ENCODE results near the gene PIGQ. TPM values are rescaled to one million over a fixed set of nuclear protein-coding genes. Genes with fewer than 3 reads are reported as not detected.
A peak's percentile ranks its signal among the peaks of the same experiment; 100 is the strongest.

PIGQ gene
- total RNA-seq (10 to 100 TPM; 22.8 to 27.0 TPM), total RNA-seq (10.2 to 57.8 (median 27.3) reads per million in 172 experiments)
- 15.5 TPM for polyA plus RNA-seq (2013, experiment 1 of 2)
- 18.4 TPM for polyA plus RNA-seq (2013, experiment 2 of 2)

DNA sequence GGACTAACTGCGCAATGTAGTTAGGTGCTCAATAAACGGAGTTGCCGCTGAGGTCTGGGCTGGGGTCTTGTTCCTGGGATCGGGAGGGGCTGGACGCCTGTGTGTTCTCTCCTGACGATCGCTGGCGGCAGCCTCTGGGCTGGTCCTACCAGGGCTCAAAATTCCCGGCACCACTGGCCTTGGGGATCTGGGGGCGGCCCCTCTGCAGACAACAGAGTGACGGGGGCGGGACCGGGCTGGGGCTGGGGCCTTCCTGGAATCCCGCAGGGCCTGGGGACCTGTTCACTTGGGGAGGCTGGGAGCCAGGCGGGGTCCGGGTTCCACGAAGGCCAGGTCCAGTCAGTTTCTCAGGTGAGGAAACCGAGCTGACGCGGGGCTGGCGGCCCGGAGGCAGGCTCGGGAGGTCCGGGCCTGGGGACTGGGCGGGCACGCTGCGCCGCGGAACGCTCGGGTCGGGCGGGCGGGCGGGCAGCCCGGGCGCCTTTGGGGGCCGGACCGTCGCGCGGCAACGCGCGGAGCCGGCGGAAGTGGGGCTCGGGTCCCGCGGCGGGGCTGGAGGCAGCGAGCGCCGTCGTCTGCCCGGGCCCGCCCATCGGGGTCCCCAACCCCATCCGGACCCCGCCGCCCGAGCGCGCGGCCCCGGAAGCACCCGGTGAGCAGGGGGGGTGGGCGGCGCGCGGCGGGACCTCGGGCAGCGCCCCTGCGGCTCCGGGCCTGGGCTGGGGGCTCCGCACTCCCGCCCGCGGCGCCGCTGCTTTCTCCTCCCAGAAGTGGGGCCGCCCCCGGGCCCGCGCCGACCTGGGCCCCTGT lies at the start of gene PIGQ:
Gene PIGQ, plus strand, starts transcription at position 524 of the 810 bp plus-strand sequence. CDS start 4,107 bp downstream, outside the sequence.
- Histone ChIP-seq H3K27me3 (ENCODE audit: control insufficient read depth in 1 of 2, insufficient read depth in 2 of 2, low read length in 2 of 2) (no peaks in the 10 kb centered on the region), H3K4me3 (ENCODE audit: low read length) (peak within 1 kb of the TSS; percentile 65), H3K4me1 (ENCODE audit: insufficient read depth, low read length) (peaks cover 55% of the 10 kb centered on the region), H3K27ac (ENCODE audit: low read depth in 1 of 2, low read length in 2 of 2) (peak within 1 kb of the TSS; percentile 64 to 70), H3K9me3 (ENCODE audit: control insufficient read depth in 1 of 2, insufficient read depth in 1 of 2, low read length in 2 of 2) (no peaks in the 10 kb centered on the region), H3K36me3 (ENCODE audit: insufficient read depth, low read length) (peaks cover 2% of the 10 kb centered on the region)
- H3K27ac Mint-ChIP-seq = peak within 1 kb of the TSS; percentile 85
- no peaks in the 10 kb centered on the region for H3K27me3 Mint-ChIP-seq
- H3K36me3 Mint-ChIP-seq (ENCODE audit: low read depth) = peaks cover 4% of the 10 kb centered on the region
- no peaks in the 10 kb centered on the region for H3K9me3 Mint-ChIP-seq
- intact Hi-C loops (cut with DNase I, micrococcal nuclease) = loop anchor here (1.0 kb wide), 4 partner anchors 20 to 67 kb away; partner anchors contain the start of genes CAPN15 (in 1 of the 2), METTL26 (in 1 of the 2) and RAB40C (in 1 of the 2)
- ChIA-PET CTCF (no interaction called here), POLR2A (interaction anchor here (1.0 to 2.4 kb wide), 4 partner anchors 19 to 98 kb away, joined by 3 to 6 read pairs (median 3); partner anchors contain the start of genes CAPN15, RAB40C and RHOT2)
- peak; percentile 77 for ATAC-seq (ENCODE audit: poor library complexity)
- peak within 1 kb of the TSS; percentile 92 for H3K4me3 Mint-ChIP-seq
- DNase-seq = peak; percentile 37 to 84 (median 58)
- peaks cover 33% of the 10 kb centered on the region for H3K4me1 Mint-ChIP-seq (ENCODE audit: low read depth)
- TF ChIP-seq, protein P1, sequence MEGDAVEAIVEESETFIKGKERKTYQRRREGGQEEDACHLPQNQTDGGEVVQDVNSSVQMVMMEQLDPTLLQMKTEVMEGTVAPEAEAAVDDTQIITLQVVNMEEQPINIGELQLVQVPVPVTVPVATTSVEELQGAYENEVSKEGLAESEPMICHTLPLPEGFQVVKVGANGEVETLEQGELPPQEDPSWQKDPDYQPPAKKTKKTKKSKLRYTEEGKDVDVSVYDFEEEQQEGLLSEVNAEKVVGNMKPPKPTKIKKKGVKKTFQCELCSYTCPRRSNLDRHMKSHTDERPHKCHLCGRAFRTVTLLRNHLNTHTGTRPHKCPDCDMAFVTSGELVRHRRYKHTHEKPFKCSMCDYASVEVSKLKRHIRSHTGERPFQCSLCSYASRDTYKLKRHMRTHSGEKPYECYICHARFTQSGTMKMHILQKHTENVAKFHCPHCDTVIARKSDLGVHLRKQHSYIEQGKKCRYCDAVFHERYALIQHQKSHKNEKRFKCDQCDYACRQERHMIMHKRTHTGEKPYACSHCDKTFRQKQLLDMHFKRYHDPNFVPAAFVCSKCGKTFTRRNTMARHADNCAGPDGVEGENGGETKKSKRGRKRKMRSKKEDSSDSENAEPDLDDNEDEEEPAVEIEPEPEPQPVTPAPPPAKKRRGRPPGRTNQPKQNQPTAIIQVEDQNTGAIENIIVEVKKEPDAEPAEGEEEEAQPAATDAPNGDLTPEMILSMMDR (IDR thresholded peaks at IDR 0.05) = no peak

DNA sequence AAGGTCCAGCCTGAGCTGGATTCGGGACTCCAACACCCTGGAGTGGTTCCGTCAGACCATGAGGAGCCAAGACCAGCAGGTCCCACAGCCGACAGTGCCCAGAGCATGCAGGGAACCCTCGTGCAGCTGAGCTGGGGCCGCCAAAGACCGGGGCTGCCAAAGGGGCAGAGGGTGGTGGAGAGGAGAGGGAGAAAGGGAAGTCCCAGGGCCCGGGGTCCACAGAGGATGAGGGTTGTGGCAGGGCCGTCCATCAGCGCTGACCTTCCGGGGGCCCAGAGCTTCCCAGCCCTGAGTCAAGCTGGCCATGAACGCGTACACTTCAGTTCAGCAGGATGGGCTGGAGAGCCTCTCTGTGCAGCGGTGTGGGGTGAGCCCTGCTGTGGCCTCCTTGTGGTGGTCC lies 48.9 kb upstream of the PIGQ start:
- ChIA-PET POLR2A (no interaction called here), CTCF (no interaction called here)
- no peak overlapping the region for H3K27ac Mint-ChIP-seq
- Histone ChIP-seq H3K4me1 (ENCODE audit: insufficient read depth, low read length) (peaks cover 9% of the 10 kb centered on the region), H3K27ac (ENCODE audit: low read depth in 1 of 2, low read length in 2 of 2) (no peak overlapping the region), H3K27me3 (ENCODE audit: control insufficient read depth in 1 of 2, insufficient read depth in 2 of 2, low read length in 2 of 2) (no peaks in the 10 kb centered on the region), H3K9me3 (ENCODE audit: control insufficient read depth in 1 of 2, insufficient read depth in 1 of 2, low read length in 2 of 2) (no peaks in the 10 kb centered on the region), H3K4me3 (ENCODE audit: low read length) (no peak overlapping the region), H3K36me3 (ENCODE audit: insufficient read depth, low read length) (peaks cover 2% of the 10 kb centered on the region)
- ATAC-seq (ENCODE audit: poor library complexity) (no peak), DNase-seq (no peak)
- peaks cover 6% of the 10 kb centered on the region for H3K4me1 Mint-ChIP-seq (ENCODE audit: low read depth)
- H3K4me3 Mint-ChIP-seq = no peak overlapping the region
- no peaks in the 10 kb centered on the region for H3K9me3 Mint-ChIP-seq
- intact Hi-C loops (cut with DNase I, micrococcal nuclease) = no loop called here
- H3K27me3 Mint-ChIP-seq = no peaks in the 10 kb centered on the region
- TF ChIP-seq, protein P1 (IDR thresholded peaks at IDR 0.05) = no peak
- no peaks in the 10 kb centered on the region for H3K36me3 Mint-ChIP-seq (ENCODE audit: low read depth)

DNA sequence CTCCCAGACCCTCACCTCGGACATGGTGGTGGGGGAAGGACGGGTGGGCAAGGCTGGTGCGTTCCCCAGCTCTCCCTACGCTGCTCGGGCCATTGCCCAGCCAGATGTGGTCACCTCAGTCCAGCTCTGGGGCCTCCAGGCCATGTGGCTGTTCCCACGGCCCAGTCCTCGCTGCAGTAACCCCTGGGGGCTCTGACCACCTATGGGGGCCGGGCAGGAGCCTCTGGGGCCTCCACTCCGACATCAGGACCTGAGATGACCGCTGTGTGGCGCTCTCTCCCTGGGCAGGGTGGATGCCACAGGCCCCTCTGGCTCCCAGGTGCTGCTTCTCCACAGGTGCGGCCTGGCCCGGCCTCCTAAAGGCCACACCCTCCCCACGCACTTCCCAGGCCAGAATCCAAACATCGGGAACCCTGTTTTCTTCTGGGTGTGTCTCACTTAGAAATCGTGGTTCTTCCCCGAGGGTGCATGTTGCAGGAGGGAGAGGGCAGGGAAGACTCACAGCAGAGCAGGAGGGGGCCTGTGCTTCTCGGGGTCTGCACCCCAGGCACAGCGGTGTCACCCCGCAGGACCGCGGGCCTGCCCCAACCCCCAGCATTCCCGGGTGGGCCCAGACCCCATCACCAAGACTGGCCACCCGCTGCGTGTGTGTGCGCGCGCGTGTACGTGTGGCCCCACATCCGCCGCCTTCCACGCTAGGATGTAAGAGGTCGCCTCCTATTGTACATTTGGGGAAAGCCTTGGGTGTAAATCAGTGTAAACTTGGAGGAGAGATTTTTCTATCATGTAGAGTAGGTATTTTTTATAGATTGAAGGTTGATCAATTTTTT lies 48.2 kb upstream of the PIGQ start:
- Mint-ChIP-seq H3K27ac (no peak overlapping the region), H3K4me3 (no peak overlapping the region), H3K27me3 (no peaks in the 10 kb centered on the region), H3K4me1 (ENCODE audit: low read depth) (peaks cover 14% of the 10 kb centered on the region), H3K36me3 (ENCODE audit: low read depth) (no peaks in the 10 kb centered on the region), H3K9me3 (no peaks in the 10 kb centered on the region)
- ATAC-seq (ENCODE audit: poor library complexity) = no peak
- Histone ChIP-seq H3K4me1 (ENCODE audit: insufficient read depth, low read length) (peaks cover 17% of the 10 kb centered on the region), H3K27me3 (ENCODE audit: control insufficient read depth in 1 of 2, insufficient read depth in 2 of 2, low read length in 2 of 2) (no peaks in the 10 kb centered on the region), H3K36me3 (ENCODE audit: insufficient read depth, low read length) (no peaks in the 10 kb centered on the region), H3K9me3 (ENCODE audit: control insufficient read depth in 1 of 2, insufficient read depth in 1 of 2, low read length in 2 of 2) (no peaks in the 10 kb centered on the region), H3K4me3 (ENCODE audit: low read length) (no peak overlapping the region), H3K27ac (ENCODE audit: low read depth in 1 of 2, low read length in 2 of 2) (no peak overlapping the region)
- ChIA-PET CTCF (no interaction called here), POLR2A (no interaction called here)
- no peak for DNase-seq
- intact Hi-C loops (cut with DNase I, micrococcal nuclease) = no loop called here
- TF ChIP-seq, protein P1 (IDR thresholded peaks at IDR 0.05) = no peak

Data from CD4-positive, alpha-beta T cell (primary cell).